Kidney epithelial cell (primary cell): ENCODE data around the gene AMBRA1. TPM values are rescaled to one million over a fixed set of nuclear protein-coding genes. Genes with fewer than 3 reads are reported as not detected.
A peak's percentile ranks its signal among the peaks of the same experiment; 100 is the strongest.

Experiments used
- DNase-seq: peaks from one replicate; pipeline ENCODE4 v3.0.0-alpha.2; 2010; ENCODE audit warnings: low read depth
- H3K27me3 ChIP-seq: 2 replicates; pipeline ENCODE4 v1.6.0; 2011; ENCODE audit warnings: low read length; ENCODE audit not compliant: control insufficient read depth, insufficient read depth
- H3K36me3 ChIP-seq: 2 replicates; pipeline ENCODE4 v1.5.1; 2011; ENCODE audit warnings: low read length; ENCODE audit not compliant: control insufficient read depth, insufficient read depth
- H3K4me3 ChIP-seq: 2 replicates; pipeline ENCODE4 v1.5.1; 2011; ENCODE audit warnings: low read depth, mild to moderate bottlenecking, control low read depth, low read length
- total RNA-seq: library from RNA; depleted of rRNA; stranded (reverse); fragments of >200 nt; gene quantifications from 2 replicates; pipeline ENCODE4 v1.2.3, GENCODE V29; 2015
- TF ChIP-seq, protein P1 (sequence below): IDR thresholded peaks from 2 replicates; pipeline ENCODE4 v1.5.1; 2011; ENCODE audit warnings: mild to moderate bottlenecking, moderate library complexity, low read length, control low read depth, inconsistent platforms; ENCODE audit not compliant: insufficient read depth, poor library complexity, severe bottlenecking

AMBRA1 gene
- total RNA-seq, 1 donor from 2014 or later, result 23.1 TPM

DNA sequence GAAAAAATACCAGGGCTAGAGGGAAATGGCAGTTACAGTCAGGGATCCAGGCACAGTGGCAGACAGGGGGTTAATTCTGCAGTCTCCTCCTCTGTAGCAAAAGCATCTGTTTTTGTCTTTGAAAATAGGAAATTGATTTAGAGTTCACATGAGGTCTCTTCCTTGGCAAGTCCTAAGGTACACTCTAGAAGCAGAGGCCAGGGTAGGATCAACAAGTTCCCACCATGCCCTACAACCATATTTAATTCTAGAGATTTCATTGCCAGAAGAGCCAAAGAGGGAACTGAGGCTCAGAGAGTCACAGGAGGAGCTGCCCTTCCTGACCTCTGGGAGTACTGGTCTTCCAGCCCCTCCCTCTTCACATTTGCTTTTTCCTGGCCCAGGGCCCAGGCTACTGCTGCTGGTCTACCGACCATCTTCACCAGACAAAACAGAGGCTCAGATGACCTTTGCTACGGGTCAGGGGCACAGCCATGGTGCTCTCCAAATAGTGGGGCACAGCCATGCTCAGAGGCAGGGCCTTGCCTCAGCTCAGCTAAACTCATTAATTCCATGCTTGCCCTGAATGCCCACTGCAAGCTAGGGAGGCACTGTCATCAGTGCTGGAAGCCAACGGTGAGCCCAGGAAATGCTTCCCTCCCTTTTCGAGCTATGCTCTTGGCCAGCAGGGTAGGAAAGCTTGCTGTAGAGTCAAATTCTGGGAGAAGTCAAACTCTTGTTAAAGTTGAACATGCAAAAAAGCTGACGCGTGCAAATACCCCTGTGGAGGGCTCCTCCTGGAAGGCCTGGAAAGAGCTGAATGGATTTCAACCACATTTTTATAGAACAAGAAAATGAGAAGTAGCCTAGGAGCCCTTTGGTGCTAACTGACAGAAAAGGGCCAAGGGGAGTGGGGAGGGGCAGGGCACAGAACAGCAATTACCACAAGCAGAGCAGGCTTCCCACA, 190.6 kb downstream of the AMBRA1 start:
- Histone ChIP-seq H3K36me3 (no peaks in the 10 kb centered on the region), H3K27me3 (no peaks in the 10 kb centered on the region), H3K4me3 (no peak overlapping the region)
- TF ChIP-seq, protein P1, sequence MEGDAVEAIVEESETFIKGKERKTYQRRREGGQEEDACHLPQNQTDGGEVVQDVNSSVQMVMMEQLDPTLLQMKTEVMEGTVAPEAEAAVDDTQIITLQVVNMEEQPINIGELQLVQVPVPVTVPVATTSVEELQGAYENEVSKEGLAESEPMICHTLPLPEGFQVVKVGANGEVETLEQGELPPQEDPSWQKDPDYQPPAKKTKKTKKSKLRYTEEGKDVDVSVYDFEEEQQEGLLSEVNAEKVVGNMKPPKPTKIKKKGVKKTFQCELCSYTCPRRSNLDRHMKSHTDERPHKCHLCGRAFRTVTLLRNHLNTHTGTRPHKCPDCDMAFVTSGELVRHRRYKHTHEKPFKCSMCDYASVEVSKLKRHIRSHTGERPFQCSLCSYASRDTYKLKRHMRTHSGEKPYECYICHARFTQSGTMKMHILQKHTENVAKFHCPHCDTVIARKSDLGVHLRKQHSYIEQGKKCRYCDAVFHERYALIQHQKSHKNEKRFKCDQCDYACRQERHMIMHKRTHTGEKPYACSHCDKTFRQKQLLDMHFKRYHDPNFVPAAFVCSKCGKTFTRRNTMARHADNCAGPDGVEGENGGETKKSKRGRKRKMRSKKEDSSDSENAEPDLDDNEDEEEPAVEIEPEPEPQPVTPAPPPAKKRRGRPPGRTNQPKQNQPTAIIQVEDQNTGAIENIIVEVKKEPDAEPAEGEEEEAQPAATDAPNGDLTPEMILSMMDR, result no peak
- no peak for DNase-seq

- Histone ChIP-seq H3K36me3 (no peaks in the 10 kb centered on the region), H3K4me3 (no peak overlapping the region), H3K27me3 (peaks cover 6% of the 10 kb centered on the region)
- TF ChIP-seq, protein P1, result no peak
- no peak for DNase-seq
Observed at GRCh38 chr11:46397526-46397925, 196.3 kb downstream of the AMBRA1 start.

DNA sequence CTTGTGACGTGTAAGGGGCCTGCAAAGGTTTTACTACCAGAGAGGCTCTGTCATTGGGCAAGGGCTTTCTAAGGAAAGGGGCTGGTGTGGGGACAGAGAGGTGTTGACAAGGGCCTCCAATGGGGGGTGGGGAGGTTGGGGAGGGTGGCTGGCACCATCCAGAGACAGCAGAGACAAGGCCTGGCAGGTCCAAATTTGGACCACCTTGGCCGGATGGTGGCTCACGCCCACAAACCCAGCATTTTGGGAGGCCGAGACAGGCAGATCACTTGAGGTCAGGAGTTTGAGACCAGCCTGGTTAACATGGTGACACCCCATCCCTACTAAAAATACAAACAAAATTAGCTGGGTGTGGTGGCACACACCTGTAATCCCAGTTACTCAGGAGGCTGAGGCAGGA, 200.1 kb downstream of the AMBRA1 start:
- H3K4me3 ChIP-seq, result no peak overlapping the region
- no peak for DNase-seq
- TF ChIP-seq, protein P1, result no peak
- H3K36me3 ChIP-seq, result no peaks in the 10 kb centered on the region
- peaks cover 42% of the 10 kb centered on the region for H3K27me3 ChIP-seq

- Histone ChIP-seq H3K4me3 (no peak overlapping the region), H3K36me3 (no peaks in the 10 kb centered on the region), H3K27me3 (peaks cover 47% of the 10 kb centered on the region)
- TF ChIP-seq, protein P1, result no peak
- DNase-seq, result no peak
Observed at GRCh38 chr11:46393231-46393616, 200.6 kb downstream of the AMBRA1 start.

DNA sequence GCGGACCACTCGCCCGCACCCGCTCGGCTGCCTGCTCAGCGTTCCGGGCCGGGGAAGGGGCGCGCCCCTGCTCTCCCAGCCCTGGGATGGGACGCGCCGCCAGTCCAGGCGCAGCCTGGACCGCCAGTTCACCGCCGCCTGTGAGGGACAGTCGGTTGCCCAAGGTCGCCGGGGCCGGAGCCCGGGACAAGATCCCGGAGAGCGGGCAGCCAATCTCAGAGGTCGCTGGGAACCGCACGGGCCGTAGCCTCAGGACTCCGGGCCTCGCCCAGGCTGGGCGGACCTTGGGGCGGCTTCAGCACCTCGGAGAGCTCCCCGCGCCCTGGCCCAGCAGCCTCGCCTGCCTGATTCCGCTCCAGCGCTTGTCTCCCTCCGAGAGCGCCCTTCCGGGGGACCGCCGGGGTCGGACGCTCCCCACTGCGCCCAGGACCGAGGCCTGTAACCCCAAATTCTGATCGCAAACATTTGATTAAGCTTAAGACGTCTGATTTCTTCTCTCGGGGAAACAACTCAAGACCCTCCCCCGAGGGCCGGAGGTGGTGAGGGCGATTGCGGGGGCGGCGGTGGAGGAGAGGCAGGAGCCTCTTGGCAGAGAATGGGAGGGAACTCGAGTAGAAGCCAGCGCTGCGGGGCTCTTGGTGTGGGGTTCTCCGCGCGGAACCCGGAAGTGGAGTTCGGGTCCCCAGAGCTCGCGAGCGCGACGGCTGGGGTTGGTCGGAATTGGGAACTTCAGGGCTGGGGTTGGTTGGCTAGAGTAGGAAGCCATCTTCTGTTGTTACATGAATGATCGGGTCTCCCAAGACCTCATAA, 201.2 kb downstream of the AMBRA1 start:
- DNase-seq, result no peak
- H3K36me3 ChIP-seq, result no peaks in the 10 kb centered on the region
- peak overlapping the region; percentile 26 for H3K4me3 ChIP-seq
- H3K27me3 ChIP-seq, result peaks cover 53% of the 10 kb centered on the region
- TF ChIP-seq, protein P1, result no peak
